ENCODE data around the gene RAMP1.

- TF ChIP-seq POLR2A (IDR thresholded peaks at IDR 0.05): no peak
- no peak for TF ChIP-seq CTCF (IDR thresholded peaks at IDR 0.05)
These were observed 981 bp downstream of the RAMP1 start for GRCh38 chr2:237860273-237860935.

Data from thyroid gland (tissue), 4 donors.